ENCODE measurements around the gene MTG2. TPM values are rescaled to one million over a fixed set of nuclear protein-coding genes. Genes with fewer than 3 reads are reported as not detected.

The MTG2 gene
- total and polyA plus RNA-seq, 2 experiments from 2014 or later = 11.3 to 11.7 TPM

GRCh38 chr20:62163986-62164762 lies 18.7 kb upstream of the MTG2 start:
- Histone ChIP-seq H3K79me2 (replicated peaks; ENCODE audit: insufficient read depth) (no peaks in the 10 kb centered on the region), H3K27ac (ENCODE audit: low read depth) (no peak overlapping the region), H3K4me1 (ENCODE audit: insufficient read depth) (no peaks in the 10 kb centered on the region), H3K4me2 (no peak overlapping the region), H2AFZ (no peak overlapping the region), H3F3A (replicated peaks; ENCODE audit: low read depth) (no peaks in the 10 kb centered on the region), H3K27me3 (ENCODE audit: insufficient read depth) (no peaks in the 10 kb centered on the region), H3K4me3 (no peak overlapping the region), H3K9me2 (ENCODE audit: insufficient read depth) (no peaks in the 10 kb centered on the region), H3K36me3 (ENCODE audit: insufficient read depth) (peaks cover 26% of the 10 kb centered on the region), H4K20me1 (replicated peaks; ENCODE audit: insufficient read depth) (no peaks in the 10 kb centered on the region; the same call in 1 of the 2 replicates)
- H3K4me1 Mint-ChIP-seq = no peaks in the 10 kb centered on the region
- H3K27me3 Mint-ChIP-seq (ENCODE audit: insufficient read depth, low read depth, poor library complexity) = peaks cover 9% of the 10 kb centered on the region
- DNase-seq (ENCODE audit: low spot score) (no peak), ATAC-seq (no peak)
- no peaks in the 10 kb centered on the region for H3K9me3 Mint-ChIP-seq
- H3K4me3 Mint-ChIP-seq = no peak overlapping the region; the same call in 2 of the 3 replicates
- TF ChIP-seq CREB1 (CRISPR knock-in tag; IDR thresholded peaks at IDR 0.05; ENCODE audit: low read depth) (no peak), ZNF462 (CRISPR knock-in tag; IDR thresholded peaks at IDR 0.05) (no peak), JUNB (IDR thresholded peaks at IDR 0.05; ENCODE audit: unreplicated experiment) (no peak), POLR2AphosphoS5 (IDR thresholded peaks at IDR 0.05; ENCODE audit: low read depth) (no peak), ETS1 (IDR thresholded peaks at IDR 0.05) (no peak), REST (IDR thresholded peaks at IDR 0.05; ENCODE audit: unreplicated experiment) (no peak)
- peaks cover 58% of the 10 kb centered on the region for H3K36me3 Mint-ChIP-seq (ENCODE audit: low read depth)
- no peak overlapping the region for H3K27ac Mint-ChIP-seq

Data from GM23338 (cell line).